Activated T-helper 1 cell treated with anti-CD3 and anti-CD28 coated beads, Interleukin-12 subunit alpha, Interleukin-12 subunit beta, Interleukin-2, Interleukin-4 antibody, amounts not matched to agents 30 ng/mL and 10 ng/mL and 1 ng/mL, durations not matched to agents 14 hours and 24 hours and 36 hours (primary cell): Measurements from ENCODE around the gene GNA12. TPM values are rescaled to one million over a fixed set of nuclear protein-coding genes. Genes with fewer than 3 reads are reported as not detected.
A peak's percentile ranks its signal among the peaks of the same experiment; 100 is the strongest.

ENCODE experiments used
- DNase-seq: peaks from one replicate; pipeline ENCODE4 v3.0.0; 2021; ENCODE audit warnings: low spot score
- H3K27ac Mint-ChIP-seq: one replicate; pipeline ENCODE4 v1.8.0; 2021; ENCODE audit warnings: mild to moderate bottlenecking, mixed read lengths
- H3K27me3 Mint-ChIP-seq: one replicate; pipeline ENCODE4 v1.8.0; 2022; ENCODE audit warnings: mild to moderate bottlenecking, moderate library complexity, mixed read lengths; ENCODE audit not compliant: insufficient read depth
- H3K36me3 Mint-ChIP-seq: one replicate; pipeline ENCODE4 v1.8.0; 2021; ENCODE audit warnings: low read depth, mixed read lengths
- H3K4me1 Mint-ChIP-seq: one replicate; pipeline ENCODE4 v1.8.0; 2021; ENCODE audit warnings: low read depth, mixed read lengths
- H3K4me3 Mint-ChIP-seq: one replicate; pipeline ENCODE4 v1.8.0; 2021; ENCODE audit warnings: mild to moderate bottlenecking, moderate library complexity, mixed read lengths
- H3K9me3 Mint-ChIP-seq: one replicate; pipeline ENCODE4 v1.8.0; 2021; ENCODE audit warnings: mixed read lengths
- intact Hi-C: fragments of 100-400 bp; cut with micrococcal nuclease; formaldehyde crosslinking; loops from one replicate; pipeline ENCODE4 v1.15.1; 2024
- total RNA-seq: library from RNA; stranded (reverse); gene quantifications from 2 replicates; pipeline ENCODE4 v1.2.3, GENCODE V29; 2022

GNA12 gene
- total RNA-seq, 1 donor from 2014 or later = 36.4 TPM

DNA sequence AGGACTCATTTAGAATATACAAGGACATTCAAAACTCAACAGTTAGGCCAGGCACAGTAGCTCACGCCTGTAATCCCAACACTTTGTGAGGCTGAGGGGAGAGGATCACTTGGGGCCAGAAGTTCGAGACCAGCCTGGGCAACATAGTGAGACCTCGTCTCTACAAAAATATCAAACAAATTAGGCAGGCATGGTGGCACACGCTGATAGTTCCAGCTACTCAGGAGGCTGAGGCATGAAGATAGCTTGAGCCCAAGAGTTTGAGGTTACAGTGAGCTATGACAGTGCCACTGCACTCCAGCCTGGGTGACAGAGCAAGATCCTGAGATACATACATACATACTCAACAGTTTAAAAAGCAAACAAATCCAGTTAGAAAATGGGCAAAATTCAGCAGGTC, 44.9 kb downstream of the GNA12 start:
- Mint-ChIP-seq H3K4me3 (no peak overlapping the region), H3K27me3 (no peaks in the 10 kb centered on the region), H3K27ac (no peak overlapping the region), H3K4me1 (peaks cover 30% of the 10 kb centered on the region), H3K9me3 (no peaks in the 10 kb centered on the region), H3K36me3 (peaks cover 10% of the 10 kb centered on the region)
- intact Hi-C loops = no loop called here
- DNase-seq = no peak

- Mint-ChIP-seq H3K36me3 (peaks cover 15% of the 10 kb centered on the region), H3K4me3 (no peak overlapping the region), H3K27me3 (no peaks in the 10 kb centered on the region), H3K4me1 (peaks cover 30% of the 10 kb centered on the region), H3K27ac (no peak overlapping the region), H3K9me3 (no peaks in the 10 kb centered on the region)
- no peak for DNase-seq
- intact Hi-C loops = no loop called here
Measured at GRCh38 chr7:2798669-2799068, 45.4 kb downstream of the GNA12 start.

- H3K27me3 Mint-ChIP-seq = no peaks in the 10 kb centered on the region
- H3K36me3 Mint-ChIP-seq = peaks cover 23% of the 10 kb centered on the region
- no peak overlapping the region for H3K27ac Mint-ChIP-seq
- no peak for DNase-seq
- no peak overlapping the region for H3K4me3 Mint-ChIP-seq
- intact Hi-C loops = no loop called here
- H3K4me1 Mint-ChIP-seq = peaks cover 26% of the 10 kb centered on the region
- no peaks in the 10 kb centered on the region for H3K9me3 Mint-ChIP-seq
Measured at GRCh38 chr7:2796358-2797352, 47.5 kb downstream of the GNA12 start.

- Mint-ChIP-seq H3K27me3 (no peaks in the 10 kb centered on the region), H3K9me3 (no peaks in the 10 kb centered on the region), H3K36me3 (peaks cover 22% of the 10 kb centered on the region), H3K4me1 (peaks cover 19% of the 10 kb centered on the region), H3K27ac (no peak overlapping the region), H3K4me3 (no peak overlapping the region)
- intact Hi-C loops = no loop called here
- DNase-seq = no peak
Measured at GRCh38 chr7:2795906-2796305, 48.2 kb downstream of the GNA12 start.

- Mint-ChIP-seq H3K36me3 (peaks cover 23% of the 10 kb centered on the region), H3K9me3 (no peaks in the 10 kb centered on the region), H3K4me1 (peaks cover 10% of the 10 kb centered on the region), H3K27ac (no peak overlapping the region), H3K27me3 (no peaks in the 10 kb centered on the region), H3K4me3 (no peak overlapping the region)
- intact Hi-C loops = no loop called here
- DNase-seq = no peak
Measured at GRCh38 chr7:2794836-2795636, 49.1 kb downstream of the GNA12 start.

- Mint-ChIP-seq H3K4me3 (no peak overlapping the region), H3K27ac (no peak overlapping the region), H3K9me3 (no peaks in the 10 kb centered on the region), H3K27me3 (no peaks in the 10 kb centered on the region), H3K36me3 (peaks cover 27% of the 10 kb centered on the region), H3K4me1 (peaks cover 6% of the 10 kb centered on the region)
- intact Hi-C loops = no loop called here
- DNase-seq = no peak
Measured at GRCh38 chr7:2792856-2793487, 51.1 kb downstream of the GNA12 start.

DNA sequence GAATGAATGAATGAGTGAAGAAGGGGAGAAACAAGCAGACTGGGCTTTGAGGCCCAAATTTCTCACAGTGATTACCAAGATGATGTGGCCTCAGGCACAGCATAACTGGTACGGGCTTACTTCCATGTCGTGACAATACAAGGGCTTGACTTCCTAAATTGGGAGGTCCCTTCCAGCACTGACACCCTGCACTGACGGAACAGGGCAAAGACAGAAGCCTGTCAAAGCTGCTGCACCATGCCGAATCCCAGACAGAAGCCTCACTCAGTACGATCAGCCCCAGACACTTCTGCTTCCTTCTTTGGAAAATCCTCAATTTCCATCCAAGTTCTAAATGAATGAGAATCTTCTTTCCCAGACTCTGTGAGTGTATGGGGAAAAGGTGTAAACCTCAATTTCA, 51.9 kb downstream of the GNA12 start:
- no peak for DNase-seq
- no peaks in the 10 kb centered on the region for H3K4me1 Mint-ChIP-seq

GRCh38 chr7:2791390-2791789, 52.7 kb downstream of the GNA12 start:
- intact Hi-C loops = no loop called here
- DNase-seq = no peak
- no peaks in the 10 kb centered on the region for H3K4me1 Mint-ChIP-seq
- no peak overlapping the region for H3K27ac Mint-ChIP-seq
- H3K9me3 Mint-ChIP-seq = no peaks in the 10 kb centered on the region
- H3K36me3 Mint-ChIP-seq = peaks cover 27% of the 10 kb centered on the region
- no peak overlapping the region for H3K4me3 Mint-ChIP-seq
- H3K27me3 Mint-ChIP-seq = no peaks in the 10 kb centered on the region

More for the DNA sequence above, 51.9 kb downstream of the GNA12 start:
- Mint-ChIP-seq H3K27ac (no peak overlapping the region), H3K36me3 (peaks cover 27% of the 10 kb centered on the region), H3K9me3 (no peaks in the 10 kb centered on the region), H3K4me3 (no peak overlapping the region), H3K27me3 (no peaks in the 10 kb centered on the region)
- intact Hi-C loops = no loop called here

- peaks cover 22% of the 10 kb centered on the region for H3K4me1 Mint-ChIP-seq
- H3K36me3 Mint-ChIP-seq = peaks cover 12% of the 10 kb centered on the region
- intact Hi-C loops = no loop called here
- H3K27me3 Mint-ChIP-seq = no peaks in the 10 kb centered on the region
- no peak overlapping the region for H3K4me3 Mint-ChIP-seq
- no peaks in the 10 kb centered on the region for H3K9me3 Mint-ChIP-seq
- no peak overlapping the region for H3K27ac Mint-ChIP-seq
- DNase-seq = no peak
Measured at GRCh38 chr7:2787251-2787951, 56.7 kb downstream of the GNA12 start.

DNA sequence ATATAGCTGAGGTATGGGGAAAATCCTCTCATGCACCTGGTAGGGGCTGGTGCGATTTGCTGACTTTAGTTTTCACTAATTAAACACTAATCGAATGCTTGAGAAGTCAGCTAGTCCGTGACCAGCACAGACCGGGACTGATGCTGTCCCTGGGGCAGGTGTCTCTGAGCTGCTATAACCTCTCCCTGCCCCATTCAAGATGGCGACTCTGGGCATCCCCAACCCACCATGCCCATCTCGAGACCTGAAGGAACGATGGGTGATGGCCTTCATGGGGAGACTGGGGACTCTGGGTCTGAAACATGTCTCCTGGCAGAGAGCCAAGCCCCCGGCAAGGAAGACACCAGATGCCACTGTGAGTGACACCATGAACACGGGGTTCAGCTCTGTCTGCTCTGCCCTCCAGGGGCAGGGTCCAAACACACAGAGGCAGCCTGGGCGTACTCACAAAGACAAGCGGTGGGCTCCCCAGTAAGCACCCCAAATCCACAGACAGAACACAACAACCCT, 57.4 kb downstream of the GNA12 start:
- H3K27ac Mint-ChIP-seq = no peak overlapping the region
- H3K4me1 Mint-ChIP-seq = peaks cover 30% of the 10 kb centered on the region
- intact Hi-C loops = no loop called here
- DNase-seq = no peak
- H3K9me3 Mint-ChIP-seq = no peaks in the 10 kb centered on the region
- no peak overlapping the region for H3K4me3 Mint-ChIP-seq
- peaks cover 12% of the 10 kb centered on the region for H3K36me3 Mint-ChIP-seq
- no peaks in the 10 kb centered on the region for H3K27me3 Mint-ChIP-seq

DNA sequence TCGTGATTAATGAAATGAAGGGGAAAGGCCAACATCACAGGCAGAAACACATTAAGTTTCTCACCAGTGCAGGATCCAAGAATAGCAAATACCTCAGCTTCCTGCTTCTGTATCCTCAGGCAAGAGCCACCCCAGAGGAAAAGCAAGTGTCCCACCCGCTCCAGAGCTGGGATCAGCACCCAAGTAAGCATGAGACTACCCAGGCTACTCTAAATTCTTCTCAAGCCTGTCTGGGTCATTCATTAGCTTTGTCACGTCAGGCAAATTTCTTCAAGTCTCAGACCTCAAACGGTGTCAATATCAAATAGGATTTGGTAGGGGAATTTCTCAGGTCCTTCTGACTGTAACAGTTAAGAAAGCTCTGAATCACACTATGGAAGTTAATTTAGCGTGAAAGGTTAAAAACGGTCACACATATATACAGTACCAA, 59.0 kb downstream of the GNA12 start:
- Mint-ChIP-seq H3K27me3 (no peaks in the 10 kb centered on the region), H3K27ac (no peak overlapping the region), H3K4me1 (peaks cover 43% of the 10 kb centered on the region), H3K9me3 (no peaks in the 10 kb centered on the region), H3K36me3 (peaks cover 14% of the 10 kb centered on the region), H3K4me3 (no peak overlapping the region)
- DNase-seq = no peak
- intact Hi-C loops = no loop called here

DNA sequence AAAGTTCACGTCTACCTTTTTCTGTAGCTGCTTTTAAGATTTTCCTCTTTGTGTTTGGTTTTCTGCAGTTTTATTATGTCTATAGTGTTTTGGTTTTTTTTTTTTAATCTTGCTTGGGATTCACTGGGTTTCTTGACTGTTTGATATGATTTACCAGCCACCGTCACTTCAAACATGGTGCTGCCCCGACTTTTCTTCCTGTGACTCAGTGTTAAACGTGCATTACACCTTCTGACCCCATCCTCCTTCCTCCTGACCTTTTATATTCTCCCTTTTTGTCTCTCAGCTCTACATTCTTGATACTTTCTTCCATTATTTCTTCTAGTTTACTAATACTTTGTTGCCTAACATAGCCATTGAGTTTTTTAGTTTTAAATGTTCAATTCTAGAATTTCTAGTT, 61.5 kb downstream of the GNA12 start:
- H3K9me3 Mint-ChIP-seq = no peaks in the 10 kb centered on the region
- H3K4me3 Mint-ChIP-seq = peak overlapping the region; percentile 1
- H3K36me3 Mint-ChIP-seq = peaks cover 13% of the 10 kb centered on the region
- no peak for DNase-seq
- no peaks in the 10 kb centered on the region for H3K27me3 Mint-ChIP-seq
- intact Hi-C loops = loop anchor here (1.0 kb wide), 2 partner anchors 9 to 24 kb away; no protein-coding TSS in a partner anchor
- H3K27ac Mint-ChIP-seq = peak overlapping the region; percentile 75
- peaks cover 43% of the 10 kb centered on the region for H3K4me1 Mint-ChIP-seq
